ENCODE measurements around the gene GLUL.

The GLUL gene

DNA sequence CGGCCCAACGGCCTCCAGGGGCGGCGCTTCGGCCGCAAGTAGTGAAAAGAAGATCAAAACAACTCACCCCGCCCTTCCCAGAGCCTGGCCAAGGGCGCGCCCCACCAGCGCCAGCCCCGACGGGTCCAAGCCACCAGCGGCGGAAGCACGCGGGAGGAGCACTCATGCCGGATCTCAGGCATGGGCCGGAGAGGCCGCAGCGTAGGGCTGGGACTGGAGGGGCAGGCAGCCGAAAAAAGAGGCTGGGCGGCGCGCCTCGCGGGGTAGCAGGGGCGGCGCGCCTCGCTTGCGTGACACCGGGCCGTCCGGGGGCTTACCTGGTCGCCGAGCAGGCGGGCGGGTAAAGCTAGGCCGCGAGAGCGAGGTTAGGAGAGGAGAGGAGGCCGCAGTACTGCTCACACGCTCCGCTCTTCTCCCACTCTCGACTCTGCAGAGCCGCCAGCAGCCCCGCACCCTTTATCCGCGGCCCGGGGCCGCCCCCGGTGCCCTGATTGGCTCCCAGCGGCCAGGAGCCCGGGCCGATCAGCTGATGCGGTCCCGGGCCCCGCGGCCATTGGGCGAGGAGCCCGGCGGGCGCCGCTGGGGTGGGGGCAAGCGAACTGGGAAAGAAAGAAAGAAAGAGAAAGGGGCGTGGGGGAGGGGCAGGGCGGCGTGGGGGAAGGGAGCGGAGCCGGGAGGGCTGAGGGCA lies at the start of gene GLUL:
Gene GLUL (minus strand): TSS at position 429 of the 688 bp plus-strand sequence. CDS start 3,053 bp downstream, outside the sequence.
- DNase-seq (ENCODE audit: low read depth): peak; percentile 51

DNA sequence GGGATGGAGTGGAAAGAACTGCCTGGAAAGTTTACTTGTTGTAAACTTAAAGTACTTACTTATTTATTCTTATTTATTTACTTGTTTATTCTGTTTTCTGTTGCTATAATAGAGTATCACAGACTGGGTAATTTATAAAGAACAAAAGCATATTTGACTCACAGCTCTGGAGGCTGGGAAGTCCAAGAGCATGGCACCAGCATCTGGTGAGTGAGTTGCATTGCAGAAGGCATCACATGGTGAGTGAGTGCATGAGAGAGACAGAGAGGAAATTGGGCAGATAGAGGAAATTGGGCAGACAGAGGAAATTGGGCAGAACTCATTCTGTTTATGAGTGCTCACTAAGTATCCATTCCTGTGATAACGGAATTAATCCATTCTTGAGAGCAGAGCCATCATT lies 46.7 kb upstream of the GLUL start:
- DNase-seq (ENCODE audit: low read depth): no peak

DNA sequence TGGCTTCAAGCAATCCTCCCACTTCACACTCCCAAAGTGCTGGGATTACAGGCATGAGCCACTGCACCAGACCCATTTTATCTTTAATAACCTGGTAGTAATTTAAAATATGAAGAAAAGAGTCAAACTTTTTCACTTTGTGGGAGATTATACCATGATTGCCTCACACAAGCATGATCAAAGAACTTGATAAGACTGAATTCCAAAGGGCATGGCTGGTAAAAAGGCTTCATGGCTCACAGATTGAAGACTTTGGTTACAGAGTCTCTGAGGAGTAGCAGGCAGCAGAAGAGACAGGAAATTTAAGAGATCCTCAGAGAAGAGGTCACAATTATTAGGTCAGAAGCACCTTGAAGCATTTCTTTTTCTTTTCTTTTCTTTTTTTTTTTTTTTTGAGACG lies 42.0 kb upstream of the GLUL start:
- no peak for DNase-seq (ENCODE audit: low read depth)

DNA sequence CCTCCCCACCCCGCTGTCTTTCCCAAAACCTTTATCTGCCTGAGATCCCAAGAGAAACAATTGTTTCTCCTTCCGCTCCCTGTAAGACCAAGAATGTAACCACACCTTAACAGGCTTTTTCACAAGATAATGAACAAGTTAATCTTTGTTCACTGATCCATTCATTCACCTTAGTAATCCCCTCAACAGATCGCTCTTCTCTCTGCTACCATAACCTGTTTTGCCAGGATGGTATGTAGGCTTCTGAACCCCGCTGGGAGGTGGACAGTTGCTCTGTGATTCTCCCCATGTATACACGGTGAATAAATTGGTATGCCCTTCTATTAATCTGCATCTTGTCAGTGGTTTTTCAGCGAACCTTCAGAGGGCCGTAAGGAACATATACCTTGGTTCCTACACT lies 39.7 kb upstream of the GLUL start:
- DNase-seq (ENCODE audit: low read depth): no peak

DNA sequence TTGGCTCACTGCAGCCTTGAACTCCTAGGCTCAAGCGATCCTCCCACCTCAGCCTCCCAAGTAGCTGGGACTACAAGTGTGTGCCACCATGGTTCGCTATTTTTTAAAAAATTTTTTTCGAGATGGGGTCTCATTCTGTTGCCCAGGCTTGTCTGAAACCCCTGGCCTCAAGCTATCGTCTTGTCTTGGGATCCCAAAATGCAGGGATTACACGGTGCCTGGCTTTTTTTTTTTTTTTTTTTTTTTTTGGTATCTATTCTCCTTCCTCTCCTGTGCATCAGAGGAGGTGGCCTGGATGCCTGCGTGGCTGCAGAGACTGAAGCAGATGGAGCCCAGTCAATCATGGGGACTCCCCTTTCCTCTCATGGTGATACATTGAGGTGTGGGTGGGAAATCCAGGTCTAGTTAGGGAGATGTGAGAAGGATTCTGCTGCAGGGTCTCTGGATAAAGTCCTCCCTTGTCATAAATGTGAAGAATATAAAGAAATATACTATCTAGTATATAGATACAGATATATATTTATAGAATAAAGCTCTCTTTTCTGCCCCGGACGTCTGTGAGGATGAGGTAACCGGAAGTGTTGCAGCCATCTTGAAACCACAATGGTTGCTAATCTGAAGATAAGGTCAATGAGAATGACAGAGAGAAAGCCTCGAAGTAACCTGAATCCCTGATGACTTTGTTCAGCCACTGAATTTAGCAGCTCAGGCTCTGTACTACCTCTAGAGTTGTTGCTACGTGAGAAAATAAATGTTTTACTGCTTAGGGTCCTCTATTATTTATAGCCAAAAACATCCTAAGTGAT lies 38.9 kb upstream of the GLUL start:
- no peak for DNase-seq (ENCODE audit: low read depth)

DNA sequence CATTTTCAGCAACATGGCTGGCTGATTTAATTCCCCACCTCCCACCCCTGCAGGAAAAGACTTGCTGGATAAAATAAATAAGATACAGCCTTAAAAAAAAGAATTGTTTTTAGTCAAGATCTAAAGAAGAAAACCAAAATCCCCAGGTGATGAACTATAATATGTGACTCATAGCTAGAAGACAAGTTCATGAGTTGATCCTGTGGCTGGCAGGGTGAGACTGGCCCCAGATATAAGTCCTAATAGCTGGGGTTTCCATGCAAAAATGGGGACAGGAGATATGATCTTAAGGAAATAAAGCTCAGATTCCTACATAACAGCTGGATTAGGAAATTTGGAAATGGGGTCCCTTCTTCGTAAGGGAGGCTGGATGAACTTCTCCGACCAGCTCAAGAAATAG lies 36.5 kb upstream of the GLUL start:
- DNase-seq (ENCODE audit: low read depth): no peak

DNA sequence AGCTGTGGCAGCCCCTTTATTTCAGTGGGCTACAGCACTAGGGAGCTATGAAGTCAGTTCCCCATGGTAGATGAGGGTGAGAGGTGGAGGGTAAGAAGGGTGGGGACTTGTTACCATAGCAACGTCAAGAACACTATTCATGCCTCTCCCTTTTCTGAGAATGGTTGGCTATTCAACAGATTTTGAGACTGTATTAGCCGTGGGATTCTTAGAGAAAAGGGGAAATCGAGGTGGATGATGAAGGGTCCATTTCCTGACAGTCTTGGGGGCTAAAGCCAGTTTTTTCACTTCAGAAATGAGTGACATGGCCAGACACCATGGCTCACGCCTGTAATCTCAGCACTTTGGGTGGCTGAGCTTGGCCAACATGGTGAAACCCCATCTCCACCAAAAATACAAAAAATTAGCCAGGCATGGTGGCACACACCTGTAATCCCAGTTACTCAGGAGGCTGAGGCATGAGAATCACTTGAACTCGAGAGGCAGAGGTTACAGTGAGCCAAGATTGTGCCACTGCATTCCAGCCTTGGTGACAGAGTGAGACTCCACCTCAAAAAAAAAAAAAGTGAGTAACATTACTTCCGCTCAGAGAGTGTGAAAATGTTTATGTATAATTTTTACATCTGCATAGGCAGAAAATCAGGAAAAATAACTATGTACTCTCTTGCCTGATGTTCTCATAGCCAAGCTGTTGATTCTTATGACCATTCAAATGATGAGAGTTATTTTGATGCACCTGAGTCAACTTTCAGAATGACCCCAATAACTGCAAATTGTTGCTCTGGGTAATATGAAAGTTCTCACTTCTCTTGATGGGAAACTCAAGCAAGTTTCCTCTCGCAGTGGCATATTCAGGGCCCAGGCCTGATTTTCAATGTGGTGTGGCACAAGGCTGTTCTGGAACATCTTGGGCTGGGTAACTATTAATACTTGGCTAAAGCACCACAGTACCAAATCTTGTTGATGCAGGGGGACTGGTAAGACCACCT lies 35.1 kb upstream of the GLUL start:
- no peak for DNase-seq (ENCODE audit: low read depth)

DNA sequence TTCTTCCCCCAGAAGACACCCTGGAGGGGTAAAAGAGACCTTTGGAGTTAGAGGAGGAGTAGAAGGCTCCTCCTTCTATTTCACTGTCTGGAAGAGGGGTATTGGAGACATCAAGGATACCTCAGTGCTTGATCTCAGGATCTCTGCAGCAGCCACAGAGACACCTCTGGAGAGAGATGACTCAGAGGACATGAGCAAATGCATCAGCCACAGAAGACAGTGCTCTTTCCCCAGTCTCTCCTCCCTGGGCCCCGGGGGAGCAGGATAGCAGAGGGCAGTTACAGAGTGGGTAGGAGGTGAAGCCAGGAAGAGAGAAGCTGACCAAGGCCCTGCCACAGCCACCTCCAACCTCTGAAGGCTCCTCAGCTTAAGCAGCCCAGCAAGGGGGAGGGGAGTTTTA lies 24.2 kb upstream of the GLUL start:
- DNase-seq (ENCODE audit: low read depth): no peak

DNA sequence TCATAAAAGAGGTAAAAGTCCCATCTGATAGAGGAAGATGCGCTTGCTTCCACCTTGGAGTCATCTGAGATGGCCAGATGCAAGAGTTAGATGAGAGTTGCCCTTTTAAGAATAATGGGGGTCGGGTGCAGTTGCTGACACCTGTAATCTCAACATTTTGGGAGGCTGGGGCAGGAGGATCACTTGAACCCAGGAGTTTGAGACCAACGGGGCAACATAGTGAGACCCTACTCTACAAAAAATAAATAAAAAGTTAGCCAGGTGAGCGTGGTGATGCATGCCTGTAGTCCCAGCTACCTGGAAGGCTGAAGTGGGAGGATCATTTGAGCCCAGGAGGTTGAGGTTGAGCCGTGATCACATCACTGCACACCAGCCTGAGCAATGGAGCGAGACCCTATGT lies 22.4 kb upstream of the GLUL start:
- no peak for DNase-seq (ENCODE audit: low read depth)

DNA sequence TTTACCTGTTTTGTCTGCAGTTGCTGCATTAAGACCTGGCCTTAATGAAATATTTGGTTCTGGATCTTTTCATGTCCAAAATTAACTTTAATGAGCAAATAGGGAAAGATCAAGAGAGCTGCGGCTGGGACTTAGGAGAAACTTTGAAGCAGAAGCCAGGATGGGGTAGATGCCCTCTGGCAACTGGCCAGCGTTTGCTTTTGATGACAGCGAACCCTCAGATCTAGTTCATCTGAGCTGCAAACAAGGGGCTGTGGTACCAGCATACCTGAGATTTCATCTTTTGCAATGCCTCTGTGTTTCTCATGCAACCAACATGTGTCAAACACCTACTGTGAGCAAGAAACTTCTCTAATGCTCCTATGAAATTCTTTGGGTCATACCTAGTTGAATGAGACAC lies 21.9 kb upstream of the GLUL start:
- DNase-seq (ENCODE audit: low read depth): no peak

DNA sequence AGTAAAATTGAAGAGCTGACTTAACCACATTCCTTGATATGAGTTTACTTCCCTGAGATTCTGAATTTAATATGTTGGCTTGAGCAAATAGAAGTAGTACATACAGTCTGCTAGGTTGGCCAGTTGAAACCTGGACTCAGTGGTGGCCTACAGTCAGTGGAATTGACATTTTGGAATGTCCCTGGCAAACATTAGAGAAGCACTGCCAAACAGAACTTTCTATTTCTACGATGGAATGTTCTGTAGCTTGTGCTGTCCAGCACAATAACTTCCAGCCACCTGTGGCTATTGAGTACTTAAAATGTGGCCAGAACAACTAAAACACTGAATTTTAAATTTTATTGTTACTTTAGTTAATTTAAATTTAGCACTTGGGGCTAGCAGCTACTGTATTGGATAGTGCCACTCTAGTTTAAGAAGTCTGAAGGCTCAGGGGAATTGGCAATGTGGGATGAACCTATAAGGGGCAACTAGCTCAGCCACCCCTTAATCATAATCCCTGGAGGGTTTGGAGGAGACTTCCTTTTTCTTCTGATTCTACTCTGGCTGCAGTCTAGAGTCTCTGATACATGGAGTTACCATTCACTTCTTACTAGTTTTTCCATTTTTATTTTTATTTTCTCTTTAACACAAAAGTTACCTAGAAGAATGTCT lies 19.2 kb upstream of the GLUL start:
- no peak for DNase-seq (ENCODE audit: low read depth)

DNA sequence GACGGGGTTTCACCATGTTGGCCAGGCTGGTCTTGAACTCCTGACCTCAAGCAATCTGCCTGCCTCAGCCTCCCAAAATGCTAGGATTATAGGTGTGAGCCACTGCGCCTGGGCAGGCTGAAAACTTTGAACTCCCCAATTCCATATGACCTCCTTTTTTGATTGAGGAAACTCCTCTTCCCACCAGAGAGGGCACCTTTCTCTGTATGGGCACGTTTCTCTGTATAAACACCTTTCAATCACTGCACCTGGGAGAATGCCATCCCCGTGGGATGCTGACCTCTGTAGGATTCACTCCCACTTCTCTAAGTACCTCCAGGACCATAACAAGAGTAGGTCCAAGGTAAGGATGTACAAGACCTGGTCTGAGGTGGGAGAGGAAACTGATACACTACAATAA lies 18.5 kb upstream of the GLUL start:
- DNase-seq (ENCODE audit: low read depth): no peak

DNA sequence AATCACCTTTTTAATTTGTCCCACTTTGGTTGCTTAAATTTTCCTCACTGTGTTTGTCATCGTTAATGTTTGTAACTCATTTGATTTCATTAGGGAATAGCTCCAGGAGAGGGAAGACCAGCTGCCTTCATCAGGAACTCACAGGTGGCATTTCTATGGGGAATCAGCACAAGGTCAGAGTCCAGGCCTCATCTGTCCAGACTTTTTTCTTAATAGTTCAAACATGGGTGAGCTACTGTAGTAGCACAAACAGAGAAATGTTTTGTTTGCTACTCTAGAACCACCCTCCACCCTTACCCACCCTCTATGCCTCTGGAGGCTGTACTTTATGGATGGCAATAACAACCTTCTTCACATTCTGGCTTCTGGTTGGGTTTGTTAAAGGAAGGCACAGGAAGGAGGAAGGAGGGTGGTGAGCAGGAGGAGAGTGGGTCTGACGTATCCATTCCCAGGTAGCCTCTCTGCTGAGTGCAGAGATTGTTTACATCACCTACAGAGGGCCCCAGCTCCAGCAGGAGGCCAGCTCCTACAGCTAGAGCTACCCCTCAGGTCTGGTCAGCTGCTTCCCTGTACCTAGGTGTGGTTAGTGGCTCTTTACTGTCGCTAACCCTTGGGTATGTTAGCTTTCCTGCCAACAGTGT lies 17.0 kb upstream of the GLUL start:
- no peak for DNase-seq (ENCODE audit: low read depth)

DNA sequence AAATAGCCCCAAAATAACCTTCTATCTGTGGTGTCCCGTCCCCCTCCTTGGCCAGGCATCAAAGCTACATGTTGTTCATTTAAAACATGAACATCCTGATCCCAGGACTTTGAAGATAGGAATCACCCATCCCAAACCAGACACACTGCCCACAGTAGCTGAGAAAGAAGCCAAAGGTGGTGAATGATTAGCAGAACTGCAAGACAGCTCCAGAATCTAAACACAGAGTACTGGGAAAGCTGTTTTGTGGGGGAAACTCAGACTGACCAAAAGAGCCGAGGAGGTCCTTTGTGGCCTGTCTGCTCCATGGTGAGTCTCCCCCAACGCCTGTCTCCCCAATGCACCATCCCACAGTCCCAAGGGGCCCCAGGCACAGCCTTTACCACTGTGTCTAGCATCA lies 16.1 kb upstream of the GLUL start:
- no peak for DNase-seq (ENCODE audit: low read depth)

DNA sequence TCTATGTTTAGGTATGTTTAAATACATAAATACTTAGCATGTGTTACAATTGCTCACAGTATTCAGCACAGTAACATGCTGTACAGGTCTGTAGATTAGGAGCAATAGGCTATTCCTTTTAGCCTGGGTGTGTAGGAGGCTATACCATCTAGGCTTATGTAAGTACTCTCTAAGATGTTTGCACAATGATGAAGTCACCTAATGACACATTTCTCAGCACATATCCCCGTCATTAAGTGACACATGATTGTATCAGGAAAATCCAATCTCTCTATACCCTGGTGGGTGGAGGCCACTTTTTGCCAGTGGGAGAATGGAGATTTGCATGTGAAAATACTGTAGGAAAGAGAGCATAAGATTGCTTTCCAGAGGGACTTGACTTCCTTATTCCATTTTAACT lies 14.4 kb upstream of the GLUL start:
- DNase-seq (ENCODE audit: low read depth): no peak

DNA sequence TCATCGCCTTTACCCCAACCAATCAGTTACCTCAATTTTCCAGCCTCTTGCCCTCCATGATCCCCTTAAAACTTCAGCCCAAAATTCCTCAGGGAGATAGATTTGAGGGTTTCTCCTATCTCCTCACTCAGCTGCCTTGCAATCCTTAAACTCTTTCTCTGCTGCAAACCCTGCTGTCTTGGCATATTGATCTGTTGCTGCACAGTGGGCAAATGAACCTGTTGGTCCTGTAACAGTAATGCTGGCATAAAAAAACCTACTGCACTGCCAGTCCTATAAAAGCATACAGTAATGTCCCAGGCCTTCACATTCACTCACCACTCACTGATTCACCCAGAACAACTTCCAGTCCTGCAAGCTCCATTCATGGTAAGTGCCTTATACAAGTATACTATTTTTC lies 14.0 kb upstream of the GLUL start:
- no peak for DNase-seq (ENCODE audit: low read depth)

DNA sequence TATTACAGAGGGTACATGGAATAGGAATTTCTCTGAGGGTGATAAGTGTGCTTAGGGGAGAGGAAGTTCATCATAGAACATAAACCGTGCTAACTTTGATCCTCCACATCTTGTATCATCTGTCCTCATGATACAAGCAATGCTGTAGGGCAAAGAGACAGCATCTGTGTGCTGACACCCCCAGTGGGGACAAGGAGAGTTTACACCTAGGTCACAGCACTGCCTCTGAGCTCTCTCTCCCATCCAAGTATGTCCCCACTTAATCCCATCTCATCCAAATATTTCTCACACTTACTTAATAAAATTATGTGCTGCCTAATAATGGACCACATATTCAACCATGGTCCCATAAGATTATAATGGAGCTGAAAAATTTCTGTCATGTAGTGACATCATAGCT lies 13.2 kb upstream of the GLUL start:
- DNase-seq (ENCODE audit: low read depth): no peak

DNA sequence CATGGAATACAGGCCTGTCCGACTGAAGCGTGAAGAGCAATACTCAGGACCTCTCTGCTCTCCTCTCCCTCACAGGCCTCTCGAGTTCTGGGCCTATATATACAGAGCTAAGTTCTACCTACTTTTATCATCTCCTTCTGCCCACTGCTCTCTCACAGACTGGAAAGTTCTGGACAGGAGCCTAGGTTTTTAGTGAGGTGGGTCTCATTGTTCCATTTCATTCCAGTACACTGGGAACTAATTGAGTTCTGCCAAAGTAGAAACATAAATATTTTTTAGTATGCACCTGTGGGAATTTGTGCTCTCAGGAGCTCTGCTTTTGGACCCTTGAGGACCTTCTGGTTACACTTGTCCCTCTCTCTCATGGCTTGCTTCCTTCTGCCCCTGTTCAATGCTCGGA lies 9.0 kb upstream of the GLUL start, which contains the start of gene TEDDM1:
Gene TEDDM1 (minus strand): TSS at position 101 of the 400 bp plus-strand sequence. CDS start 182 bp downstream, outside the sequence.
- DNase-seq (ENCODE audit: low read depth): no peak

DNA sequence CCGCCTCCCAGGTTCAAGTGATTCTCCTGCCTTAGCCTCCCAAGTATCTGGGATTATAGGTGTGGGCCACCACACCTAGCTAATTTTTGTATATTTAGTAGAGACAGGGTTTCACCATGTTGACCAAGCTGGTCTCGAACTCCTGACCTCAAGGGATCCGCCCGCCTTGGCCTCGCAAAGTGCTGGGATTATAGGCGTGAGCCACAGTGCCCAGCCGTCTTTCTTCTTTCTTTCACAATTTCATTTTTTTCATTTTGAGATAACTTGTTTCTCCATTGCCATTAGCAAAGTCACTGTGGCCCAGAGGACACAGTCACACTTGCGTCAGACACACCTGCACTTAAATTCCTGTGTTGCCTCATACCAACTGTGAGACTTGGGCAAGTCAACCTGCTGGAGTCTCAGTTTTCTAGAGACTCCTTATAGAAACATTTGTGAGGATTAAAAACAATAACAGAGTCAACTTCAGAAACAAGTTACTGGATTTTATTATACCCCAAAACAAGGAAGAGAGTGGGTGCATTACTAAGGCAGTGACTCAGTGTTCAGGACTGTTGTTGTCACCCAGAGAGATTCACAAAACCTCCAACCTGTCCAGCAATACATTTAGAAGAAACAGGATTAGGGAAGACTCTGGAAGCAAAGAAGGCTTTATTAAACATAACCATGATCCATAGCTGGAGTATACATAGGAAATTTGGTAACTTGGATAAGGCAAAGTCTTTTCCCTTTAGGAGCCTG lies 6.2 kb upstream of the GLUL start:
- DNase-seq (ENCODE audit: low read depth): no peak

DNA sequence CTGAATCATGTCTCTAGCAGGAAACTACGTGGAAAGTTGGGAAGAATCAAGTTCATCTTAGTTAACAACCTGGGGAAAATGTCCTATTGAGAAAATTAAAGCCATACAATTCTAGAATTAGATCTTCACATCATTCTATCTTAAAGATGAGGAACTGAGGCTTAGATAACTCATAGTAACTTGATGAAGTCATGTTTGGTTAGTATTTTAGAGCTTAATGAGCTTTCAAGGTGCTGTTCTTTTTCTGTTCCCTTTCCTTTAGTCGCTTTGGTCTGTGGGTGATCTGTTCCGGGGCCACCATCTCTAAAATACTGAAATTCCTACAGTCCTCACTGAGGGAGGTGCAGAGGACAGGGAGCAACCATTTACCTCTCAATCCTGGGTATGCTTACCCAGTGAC lies 4.3 kb upstream of the GLUL start:
- no peak for DNase-seq (ENCODE audit: low read depth)
